ENCODE results near the gene CA5A. TPM values are rescaled to one million over a fixed set of nuclear protein-coding genes. Genes with fewer than 3 reads are reported as not detected.

Gene CA5A
- total RNA-seq, 4 donors from 2014 or later: not detected

GRCh38 chr16:87931504-87931903, 4.8 kb downstream of the CA5A start:
- WGBS, 2 donors (ENCODE audit: low coverage in 1 of 2): 80 to 83% methylated on average over 6 to 13 of the region's 17 CpGs
- H3K27me3 ChIP-seq: peaks cover 33% of the 10 kb centered on the region

GRCh38 chr16:87930456-87930855, 5.9 kb downstream of the CA5A start:
- TF ChIP-seq POLR2AphosphoS5 (IDR thresholded peaks at IDR 0.05) (no peak), EP300 (IDR thresholded peaks at IDR 0.05) (no peak), POLR2A (IDR thresholded peaks at IDR 0.05) (no peak), CTCF (IDR thresholded peaks at IDR 0.05) (no peak)
- 37 to 48% methylated on average over 4 to 7 of the region's 11 CpGs for WGBS, 2 donors (ENCODE audit: low coverage in 1 of 2)
- H3K9me3 ChIP-seq: no peaks in the 10 kb centered on the region
- no peaks in the 10 kb centered on the region for H3K4me1 ChIP-seq
- H3K27ac ChIP-seq: no peak overlapping the region
- no peak for ATAC-seq
- no peak overlapping the region for H3K4me3 ChIP-seq
- no peaks in the 10 kb centered on the region for H3K36me3 ChIP-seq
- H3K27me3 ChIP-seq: peaks cover 42% of the 10 kb centered on the region

More at GRCh38 chr16:87931504-87931903, 4.8 kb downstream of the CA5A start:
- Histone ChIP-seq H3K4me3 (no peak overlapping the region), H3K36me3 (no peaks in the 10 kb centered on the region), H3K4me1 (no peaks in the 10 kb centered on the region), H3K9me3 (no peaks in the 10 kb centered on the region), H3K27ac (no peak overlapping the region)
- TF ChIP-seq POLR2AphosphoS5 (IDR thresholded peaks at IDR 0.05) (no peak), CTCF (IDR thresholded peaks at IDR 0.05) (no peak), EP300 (IDR thresholded peaks at IDR 0.05) (no peak), POLR2A (IDR thresholded peaks at IDR 0.05) (no peak)
- ATAC-seq: no peak

GRCh38 chr16:87929986-87930385, 6.3 kb downstream of the CA5A start:
- Histone ChIP-seq H3K4me1 (no peaks in the 10 kb centered on the region), H3K9me3 (no peaks in the 10 kb centered on the region), H3K27ac (no peak overlapping the region), H3K4me3 (no peak overlapping the region), H3K27me3 (peaks cover 47% of the 10 kb centered on the region), H3K36me3 (no peaks in the 10 kb centered on the region)
- TF ChIP-seq CTCF (IDR thresholded peaks at IDR 0.05) (no peak), POLR2A (IDR thresholded peaks at IDR 0.05) (no peak), EP300 (IDR thresholded peaks at IDR 0.05) (no peak), POLR2AphosphoS5 (IDR thresholded peaks at IDR 0.05) (no peak)
- WGBS, 2 donors (ENCODE audit: low coverage in 1 of 2): 32 to 36% methylated on average over 2 to 5 of the region's 7 CpGs
- ATAC-seq: no peak

- TF ChIP-seq CTCF (IDR thresholded peaks at IDR 0.05) (no peak), EP300 (IDR thresholded peaks at IDR 0.05) (no peak), POLR2AphosphoS5 (IDR thresholded peaks at IDR 0.05) (no peak), POLR2A (IDR thresholded peaks at IDR 0.05) (no peak)
- H3K4me1 ChIP-seq: no peaks in the 10 kb centered on the region
- no peak overlapping the region for H3K4me3 ChIP-seq
- H3K27ac ChIP-seq: no peak overlapping the region
- no CpG with 5 or more reads among the region's 4 CpGs for WGBS, 2 donors (ENCODE audit: low coverage in 1 of 2)
- no peak for ATAC-seq
- peaks cover 47% of the 10 kb centered on the region for H3K27me3 ChIP-seq
- H3K9me3 ChIP-seq: no peaks in the 10 kb centered on the region
- H3K36me3 ChIP-seq: no peaks in the 10 kb centered on the region
These were observed 9.2 kb downstream of the CA5A start for GRCh38 chr16:87927195-87927562.

GRCh38 chr16:87926246-87927194, 9.8 kb downstream of the CA5A start:
- ATAC-seq: no peak
- Histone ChIP-seq H3K36me3 (no peaks in the 10 kb centered on the region), H3K27ac (no peak overlapping the region), H3K4me1 (no peaks in the 10 kb centered on the region), H3K4me3 (no peak overlapping the region), H3K27me3 (peaks cover 41% of the 10 kb centered on the region), H3K9me3 (no peaks in the 10 kb centered on the region)
- 67 to 74% methylated on average over 17 to 20 of the region's 44 CpGs for WGBS, 2 donors (ENCODE audit: low coverage in 1 of 2)
- TF ChIP-seq POLR2A (IDR thresholded peaks at IDR 0.05) (no peak), EP300 (IDR thresholded peaks at IDR 0.05) (no peak), POLR2AphosphoS5 (IDR thresholded peaks at IDR 0.05) (no peak)

Measured in gastroesophageal sphincter (tissue), 4 donors.